Endodermal cell (in vitro differentiated cells): ENCODE measurements around the gene MTMR12. TPM values are rescaled to one million over a fixed set of nuclear protein-coding genes. Genes with fewer than 3 reads are reported as not detected.

Experiments
- DNase-seq: peaks from one replicate; pipeline ENCODE4 v3.0.0-alpha.2; 2017
- H3K27ac ChIP-seq: 2 replicates; pipeline ENCODE4 v1.5.1; 2013; ENCODE audit warnings: mild to moderate bottlenecking, low read depth, low read length, moderate library complexity
- H3K27me3 ChIP-seq: 2 replicates; pipeline ENCODE4 v1.6.1; 2013; ENCODE audit warnings: mild to moderate bottlenecking, low read length, moderate library complexity; ENCODE audit not compliant: insufficient read depth, control insufficient read depth, poor library complexity, severe bottlenecking
- H3K36me3 ChIP-seq: 2 replicates; pipeline ENCODE4 v1.7.0; 2013; ENCODE audit warnings: mild to moderate bottlenecking, low read length, moderate library complexity; ENCODE audit not compliant: control insufficient read depth, insufficient read depth
- H3K4me1 ChIP-seq: one replicate; pipeline ENCODE4 v1.7.0; 2013; ENCODE audit warnings: low read length; ENCODE audit not compliant: control insufficient read depth, insufficient read depth
- H3K4me3 ChIP-seq: 2 replicates; pipeline ENCODE4 v1.5.1; 2013; ENCODE audit warnings: mild to moderate bottlenecking, low read length, moderate library complexity
- H3K9ac ChIP-seq: 2 replicates; pipeline ENCODE4 v1.6.1; 2013; ENCODE audit warnings: mild to moderate bottlenecking, low read length, moderate library complexity; ENCODE audit not compliant: poor library complexity, severe bottlenecking; ENCODE audit errors: extremely low read depth
- H3K9me3 ChIP-seq: 2 replicates; pipeline ENCODE4 v1.6.1; 2013; ENCODE audit warnings: mild to moderate bottlenecking, low read length, moderate library complexity; ENCODE audit not compliant: control insufficient read depth
- H3K27ac Mint-ChIP-seq: 2 replicates; pipeline ENCODE4 v1.8.0; 2020; ENCODE audit warnings: mixed read lengths
- H3K27me3 Mint-ChIP-seq: 2 replicates; pipeline ENCODE4 v1.8.0; 2021; ENCODE audit warnings: mild to moderate bottlenecking, mixed read lengths; ENCODE audit not compliant: insufficient read depth
- H3K36me3 Mint-ChIP-seq: 2 replicates; pipeline ENCODE4 v1.8.0; 2020; ENCODE audit warnings: low read depth, mixed read lengths
- H3K4me1 Mint-ChIP-seq: 2 replicates; pipeline ENCODE4 v1.8.0; 2020; ENCODE audit warnings: mixed read lengths
- H3K4me3 Mint-ChIP-seq: 2 replicates; pipeline ENCODE4 v1.8.0; 2020; ENCODE audit warnings: mild to moderate bottlenecking, moderate library complexity, mixed read lengths
- H3K9me3 Mint-ChIP-seq: 2 replicates; pipeline ENCODE4 v1.8.0; 2020; ENCODE audit warnings: mild to moderate bottlenecking, mixed read lengths
- CTCF ChIP-seq: fragments of 200-600 bp; sonication (generic); conservative IDR thresholded peaks from 2 replicates; pipeline ENCODE4 v1.5.0; 2021; ENCODE audit warnings: antibody characterized with exemption, mild to moderate bottlenecking
- WGBS, 2 experiments: methylation state at CpG; one replicate each; pipeline versions ENCODE4 v1.1.5 to v1.1.7; 2013; ENCODE audit warnings: missing lambda C conversion rate in 2 of 2, mixed read lengths in 1 of 2; ENCODE audit not compliant: insufficient coverage in 1 of 2, insufficient read length in 1 of 2; 5-methylcytosine and 5-hydroxymethylcytosine counted together
- total RNA-seq, 2 donors: library from RNA; stranded (reverse); fragmentation: NEBNext Ultra II Directional in 1 of 2; extraction: Animal tissue kit (Norgen Biotek cat#: 25700) in 1 of 2; gene quantifications; 2 replicates in 1 of 2; 3 replicates in 1 of 2; pipeline ENCODE4 v1.2.1, GENCODE V29; 2021

MTMR12 gene
- total RNA-seq, 2 donors from 2014 or later, result 32.7 to 33.3 TPM

GRCh38 chr5:32302835-32303754 lies 9.6 kb downstream of the MTMR12 start:
- 85 to 93% methylated on average over 3 to 7 of the region's 7 CpGs for WGBS, 2 experiments
- no peak overlapping the region for H3K4me3 Mint-ChIP-seq
- no peak overlapping the region for H3K4me3 ChIP-seq
- peaks cover 11% of the 10 kb centered on the region for H3K36me3 Mint-ChIP-seq
- H3K4me1 Mint-ChIP-seq, result peaks cover 34% of the 10 kb centered on the region
- H3K27me3 ChIP-seq, result no peaks in the 10 kb centered on the region
- H3K9me3 Mint-ChIP-seq, result no peaks in the 10 kb centered on the region
- DNase-seq, result no peak
- H3K27ac ChIP-seq, result no peak overlapping the region
- H3K27ac Mint-ChIP-seq, result no peak overlapping the region
- H3K9me3 ChIP-seq, result no peaks in the 10 kb centered on the region
- no peak overlapping the region for H3K9ac ChIP-seq
- no peaks in the 10 kb centered on the region for H3K27me3 Mint-ChIP-seq
- H3K4me1 ChIP-seq, result peaks cover 7% of the 10 kb centered on the region
- TF ChIP-seq CTCF, result no peak
- H3K36me3 ChIP-seq, result no peaks in the 10 kb centered on the region

- no peak overlapping the region for H3K27ac Mint-ChIP-seq
- peaks cover 45% of the 10 kb centered on the region for H3K4me1 Mint-ChIP-seq
- TF ChIP-seq CTCF, result no peak
- Histone ChIP-seq H3K4me1 (peaks cover 7% of the 10 kb centered on the region), H3K9ac (no peak overlapping the region), H3K4me3 (no peak overlapping the region), H3K9me3 (no peaks in the 10 kb centered on the region), H3K27ac (no peak overlapping the region), H3K36me3 (no peaks in the 10 kb centered on the region), H3K27me3 (no peaks in the 10 kb centered on the region)
- H3K36me3 Mint-ChIP-seq, result peaks cover 16% of the 10 kb centered on the region
- H3K9me3 Mint-ChIP-seq, result no peaks in the 10 kb centered on the region
- H3K4me3 Mint-ChIP-seq, result no peak overlapping the region
- DNase-seq, result no peak
- 92 to 100% methylated on average over 1 to 2 of the region's 2 CpGs for WGBS, 2 experiments
- H3K27me3 Mint-ChIP-seq, result no peaks in the 10 kb centered on the region
Measured at GRCh38 chr5:32301891-32302290, 10.8 kb downstream of the MTMR12 start.

DNA sequence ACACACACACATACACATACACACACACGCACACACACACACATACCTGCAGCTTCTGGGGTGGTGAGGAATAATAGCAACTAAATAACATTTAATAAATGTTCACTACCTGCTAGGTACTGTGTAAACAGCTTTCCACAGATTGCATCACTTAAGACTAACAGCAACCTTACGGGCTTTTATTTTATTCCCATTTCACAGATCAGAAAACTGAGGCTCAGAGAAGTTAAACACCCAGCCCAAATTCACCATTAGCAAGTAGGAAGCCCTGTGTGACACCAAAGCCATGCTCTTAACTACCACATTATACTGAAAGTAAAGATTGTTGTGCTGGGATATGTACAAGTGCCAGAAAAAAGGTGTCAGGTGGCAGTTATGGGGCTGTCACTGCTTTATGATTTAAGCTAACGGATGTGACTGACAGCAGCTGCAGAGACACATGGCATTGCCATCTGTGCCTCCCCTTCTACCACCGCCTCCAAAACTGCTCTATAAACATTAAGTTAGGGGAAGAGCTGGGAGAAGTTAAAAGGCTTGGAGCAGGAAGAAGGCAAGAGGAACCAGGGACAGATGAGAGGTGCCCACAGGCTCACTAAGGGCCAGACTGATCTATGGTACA lies 13.6 kb downstream of the MTMR12 start:
- H3K9me3 Mint-ChIP-seq, result no peaks in the 10 kb centered on the region
- Histone ChIP-seq H3K36me3 (peaks cover 22% of the 10 kb centered on the region), H3K4me1 (peaks cover 7% of the 10 kb centered on the region), H3K27me3 (no peaks in the 10 kb centered on the region), H3K27ac (no peak overlapping the region), H3K4me3 (no peak overlapping the region), H3K9me3 (no peaks in the 10 kb centered on the region), H3K9ac (no peak overlapping the region)
- no peak overlapping the region for H3K27ac Mint-ChIP-seq
- DNase-seq, result no peak
- no peak overlapping the region for H3K4me3 Mint-ChIP-seq
- no peaks in the 10 kb centered on the region for H3K27me3 Mint-ChIP-seq
- WGBS, 2 experiments, result 92 to 98% methylated on average over 2 to 3 of the region's 4 CpGs
- no peak for TF ChIP-seq CTCF
- H3K4me1 Mint-ChIP-seq, result peaks cover 47% of the 10 kb centered on the region
- peaks cover 34% of the 10 kb centered on the region for H3K36me3 Mint-ChIP-seq
